H1 (cell line): ENCODE results near the gene RADIL. TPM values are rescaled to one million over a fixed set of nuclear protein-coding genes. Genes with fewer than 3 reads are reported as not detected.

Source experiments
- CHD2 ChIP-seq: IDR thresholded peaks from 2 replicates; pipeline ENCODE4 v1.6.1; 2012; ENCODE audit warnings: low read length, improper control_type of control experiment
- CHD7 ChIP-seq: fragments of 300-600 bp; sonication (generic); IDR thresholded peaks from 2 replicates; pipeline ENCODE4 v1.7.1; 2012; ENCODE audit warnings: low read length, moderate library complexity, mild to moderate bottlenecking, inconsistent platforms; ENCODE audit not compliant: insufficient replicate concordance
- JUND ChIP-seq: IDR thresholded peaks from 2 replicates; pipeline ENCODE4 v1.6.1; 2011; ENCODE audit warnings: mild to moderate bottlenecking, improper control_type of control experiment, low read length
- KDM5A ChIP-seq: fragments of 200-600 bp; IDR thresholded peaks from 2 replicates; pipeline ENCODE4 v1.7.1; 2012; ENCODE audit warnings: mild to moderate bottlenecking, low read length, inconsistent platforms, mixed read lengths
- MAX ChIP-seq: IDR thresholded peaks from 2 replicates; pipeline ENCODE4 v1.6.1; 2012; ENCODE audit warnings: inconsistent platforms
- NRF1 ChIP-seq: IDR thresholded peaks from 2 replicates; pipeline ENCODE4 v1.6.1; 2011; ENCODE audit warnings: mild to moderate bottlenecking, low read depth, low read length, improper control_type of control experiment
- POLR2A ChIP-seq, 2 experiments: IDR thresholded peaks; 1 replicate in 1 of 2; 2 replicates in 1 of 2; pipeline ENCODE4 v1.6.1; 2011; ENCODE audit warnings: low read depth in 2 of 2, low read length in 2 of 2, mild to moderate bottlenecking in 2 of 2; ENCODE audit errors: control extremely low read depth in 1 of 2
- POLR2AphosphoS5 ChIP-seq: IDR thresholded peaks from 2 replicates; pipeline ENCODE4 v1.6.1; 2011; ENCODE audit warnings: low read depth, low read length
- RBBP5 ChIP-seq: IDR thresholded peaks from 2 replicates; pipeline ENCODE4 v1.7.1; 2012; ENCODE audit warnings: low read depth, mild to moderate bottlenecking, inconsistent platforms, low read length, moderate library complexity, borderline replicate concordance
- TBP ChIP-seq: IDR thresholded peaks from 2 replicates; pipeline ENCODE4 v1.6.1; 2011; ENCODE audit warnings: low read depth, low read length, improper control_type of control experiment
- YY1 ChIP-seq: IDR thresholded peaks from 2 replicates; pipeline ENCODE4 v1.6.1; 2011; ENCODE audit warnings: low read depth, mild to moderate bottlenecking, low read length
- polyA plus RNA-seq, 7 experiments: library from polyadenylated mRNA; depleted of rRNA in 3 of 7; stranded (reverse) in 5 of 7; unstranded in 2 of 7; fragments of >200 nt in 5 of 7; fragments of 200-250 nt in 2 of 7; gene quantifications; 1 replicate in 5 of 7; 2 replicates in 1 of 7; 4 replicates in 1 of 7; pipeline versions ENCODE4 v1.2.1 to v1.2.3, GENCODE V29; 2011 to 2013; ENCODE audit warnings: missing spikeins in 2 of 7, mixed read lengths in 2 of 7
- total RNA-seq: library from RNA; stranded (reverse); fragmentation: NEBNext Ultra II Directional; extraction: Animal tissue kit (Norgen Biotek cat#: 25700); gene quantifications from 2 replicates; pipeline ENCODE4 v1.2.1, GENCODE V29; 2021

The RADIL gene
- total and polyA plus RNA-seq, 2 of the 8 experiments (the other 6 are each of a cell fraction or from before 2014, with no cell fraction given), result 5.0 to 5.4 TPM

DNA sequence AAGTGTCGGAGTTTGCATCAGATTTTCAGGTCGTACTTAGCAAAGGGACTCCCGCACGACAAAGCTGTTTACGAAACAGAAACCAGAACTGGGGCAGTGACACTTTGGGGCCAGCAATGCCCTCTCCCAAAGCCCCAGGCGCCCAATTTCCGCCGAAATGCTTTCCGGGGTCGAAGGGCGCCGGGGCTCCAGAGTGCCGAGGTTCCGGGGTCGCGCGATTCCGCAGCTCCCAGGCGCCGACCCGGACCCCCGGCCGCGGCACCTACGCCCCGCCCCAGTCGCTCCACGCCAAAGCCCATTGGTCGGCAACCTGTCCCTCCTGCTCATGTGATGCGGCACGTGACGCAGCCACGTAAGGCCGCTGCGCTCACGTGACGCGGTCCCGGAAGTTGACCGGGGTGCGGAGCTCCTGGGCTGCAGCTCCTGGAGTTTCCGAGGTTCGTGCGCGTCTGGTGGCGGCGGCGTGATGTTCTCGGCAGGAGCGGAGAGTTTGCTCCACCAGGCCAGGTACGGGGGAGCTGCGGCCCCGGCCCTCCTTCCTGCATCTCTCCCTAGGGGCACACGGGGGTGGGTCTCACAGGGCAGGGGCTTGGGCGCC, 108.2 kb downstream of the RADIL start, which contains the start of gene AP5Z1 (continued):
- TF ChIP-seq CHD7 (no peak), TBP (peak; percentile 77), RBBP5 (peak; percentile 24; the same call in 1 of the 2 replicates), POLR2A (IDR thresholded peaks at IDR 0.05; ENCODE audit: control extremely low read depth in 1 of 2, low read depth in 2 of 2, low read length in 2 of 2) (peak in 1 of 2 experiments; percentile 78; a peak in 2 of 3 replicates), MAX (peak; percentile 90), CHD2 (peak; percentile 72), POLR2AphosphoS5 (peak; percentile 75), YY1 (no peak), NRF1 (no peak; the same call in 1 of the 2 replicates), JUND (peak; percentile 29; the same call in 1 of the 2 replicates), KDM5A (peak; percentile 86)
